ENCODE measurements around the gene VSTM5. TPM values are rescaled to one million over a fixed set of nuclear protein-coding genes. Genes with fewer than 3 reads are reported as not detected.
"Not testable (repeated sequence)": the region's sequence is repeated elsewhere in the genome, so short reads cannot be mapped to it uniquely, and the experiment has no call there.

Gene VSTM5
- total and polyA plus RNA-seq, 12 donors, result 0.07 to 0.55 (median 0.16) TPM; not detected in 5

GRCh38 chr11:93775289-93775688 lies 75.1 kb downstream of the VSTM5 start:
- Histone ChIP-seq H3K27ac (no peak overlapping the region), H3K4me1 (replicated peaks in 1 of 2) (no peaks in the 10 kb centered on the region), H3K9me3 (replicated peaks in 1 of 3) (no peaks in the 10 kb centered on the region), H3K36me3 (replicated peaks in 1 of 2) (no peaks in the 10 kb centered on the region), H3K27me3 (no peaks in the 10 kb centered on the region), H3K4me3 (no peak overlapping the region)
- no peak for DNase-seq
- intact Hi-C loops (cut with DNase I), result no loop called here
- TF ChIP-seq CTCF (IDR thresholded peaks at IDR 0.05), result no peak
- TF ChIP-seq POLR2A (IDR thresholded peaks at IDR 0.05), result no peak
- 53 to 63% (median 56%) methylated on average over 2 of the region's 2 CpGs for WGBS, 4 donors

- H3K27ac ChIP-seq; H3K4me3 ChIP-seq; H3K4me1 ChIP-seq (replicated peaks in 1 of 2); H3K9me3 ChIP-seq (replicated peaks in 1 of 3); intact Hi-C loops (cut with DNase I); H3K27me3 ChIP-seq; DNase-seq; H3K36me3 ChIP-seq (replicated peaks in 1 of 2): not testable (repeated sequence)
- 84 to 90% (median 87%) methylated on average over 3 of the region's 3 CpGs for whole genome bisulfite sequencing, 4 donors
Observed at GRCh38 chr11:93774560-93774959, 75.9 kb downstream of the VSTM5 start.

- DNase-seq, result no peak
- no peaks in the 10 kb centered on the region for H3K4me1 ChIP-seq (replicated peaks in 1 of 2)
- no peak overlapping the region for H3K4me3 ChIP-seq
- no peaks in the 10 kb centered on the region for H3K27me3 ChIP-seq
- no peak overlapping the region for H3K27ac ChIP-seq
- intact Hi-C loops (cut with DNase I), result no loop called here
- TF ChIP-seq CTCF (IDR thresholded peaks at IDR 0.05) (no peak), POLR2A (IDR thresholded peaks at IDR 0.05) (no peak)
- H3K36me3 ChIP-seq (replicated peaks in 1 of 2), result no peaks in the 10 kb centered on the region
- 0 to 95% (median 55%) methylated on average over 1 to 10 of the region's 10 CpGs for WGBS, 4 donors
- no peaks in the 10 kb centered on the region for H3K9me3 ChIP-seq (replicated peaks in 1 of 3)
Observed at GRCh38 chr11:93773601-93774200, 76.7 kb downstream of the VSTM5 start.

- no peaks in the 10 kb centered on the region for H3K27me3 ChIP-seq
- WGBS, 4 donors, result 86 to 100% (median 93%) methylated on average over 3 of the region's 3 CpGs
- no peak for TF ChIP-seq CTCF (IDR thresholded peaks at IDR 0.05)
- no peak for TF ChIP-seq POLR2A (IDR thresholded peaks at IDR 0.05)
- H3K4me3 ChIP-seq, result no peak overlapping the region
- no peaks in the 10 kb centered on the region for H3K9me3 ChIP-seq (replicated peaks in 1 of 3)
- H3K27ac ChIP-seq, result no peak overlapping the region
- no peaks in the 10 kb centered on the region for H3K4me1 ChIP-seq (replicated peaks in 1 of 2)
- no peak for DNase-seq
- H3K36me3 ChIP-seq (replicated peaks in 1 of 2), result no peaks in the 10 kb centered on the region
- intact Hi-C loops (cut with DNase I), result no loop called here
Observed at GRCh38 chr11:93773045-93773477, 77.4 kb downstream of the VSTM5 start.

GRCh38 chr11:93772123-93772522 lies 78.3 kb downstream of the VSTM5 start:
- 97 to 100% (median 99%) methylated on average over 3 to 4 of the region's 4 CpGs for WGBS, 4 donors
- no peak for DNase-seq
- TF ChIP-seq CTCF (IDR thresholded peaks at IDR 0.05) (no peak), POLR2A (IDR thresholded peaks at IDR 0.05) (no peak)
- no peak overlapping the region for H3K27ac ChIP-seq
- no peaks in the 10 kb centered on the region for H3K27me3 ChIP-seq
- no peaks in the 10 kb centered on the region for H3K36me3 ChIP-seq (replicated peaks in 1 of 2)
- intact Hi-C loops (cut with DNase I), result no loop called here
- no peaks in the 10 kb centered on the region for H3K4me1 ChIP-seq (replicated peaks in 1 of 2)
- no peaks in the 10 kb centered on the region for H3K9me3 ChIP-seq (replicated peaks in 1 of 3)
- H3K4me3 ChIP-seq, result no peak overlapping the region

Data from adrenal gland (tissue), 12 donors.